Esophagus (tissue), 2 donors: ENCODE measurements around the gene SLC35D3. TPM values are rescaled to one million over a fixed set of nuclear protein-coding genes. Genes with fewer than 3 reads are reported as not detected.
"Not testable (repeated sequence)": the region's sequence is repeated elsewhere in the genome, so short reads cannot be mapped to it uniquely, and the experiment has no call there.

ENCODE experiments used
- H3K27ac ChIP-seq, 2 donors: one replicate each; pipeline ENCODE4 v1.5.1; 2013; ENCODE audit warnings: low read depth in 2 of 2, mild to moderate bottlenecking in 2 of 2, inconsistent platforms in 1 of 2, low read length in 1 of 2, moderate library complexity in 1 of 2
- H3K27me3 ChIP-seq, 2 donors: one replicate each; pipeline ENCODE4 v1.6.1; 2013; ENCODE audit warnings: low read length in 2 of 2, control low read depth in 1 of 2, mild to moderate bottlenecking in 1 of 2; ENCODE audit not compliant: insufficient read depth in 2 of 2, control insufficient read depth in 1 of 2
- H3K36me3 ChIP-seq, 2 donors: one replicate each; pipeline ENCODE4 v1.6.1; 2013; ENCODE audit warnings: low read length in 1 of 2; ENCODE audit not compliant: control insufficient read depth in 2 of 2, insufficient read depth in 2 of 2
- H3K4me1 ChIP-seq, 2 donors: one replicate each; pipeline ENCODE4 v1.6.1; 2013; ENCODE audit warnings: low read length in 1 of 2; ENCODE audit not compliant: control insufficient read depth in 2 of 2, insufficient read depth in 2 of 2
- H3K4me3 ChIP-seq, 2 donors: one replicate each; pipeline ENCODE4 v1.5.1; 2013; ENCODE audit warnings: low read length in 2 of 2, mild to moderate bottlenecking in 2 of 2, low read depth in 1 of 2, moderate library complexity in 1 of 2
- H3K9me3 ChIP-seq, 2 donors: one replicate each; pipeline ENCODE4 v1.6.1; 2013; ENCODE audit warnings: mild to moderate bottlenecking in 2 of 2, low read depth in 1 of 2, low read length in 1 of 2, moderate library complexity in 1 of 2; ENCODE audit not compliant: control insufficient read depth in 2 of 2, insufficient read depth in 1 of 2
- WGBS, 2 donors: extraction: QIAGEN DNeasy Blood & Tissue Kit; methylation state at CpG; one replicate each; pipeline ENCODE4 v1.1.7; 2013; 5-methylcytosine and 5-hydroxymethylcytosine counted together
- polyA plus RNA-seq, 2 donors: library from polyadenylated mRNA; stranded (reverse); fragments of 200-250 nt; gene quantifications; one replicate each; pipeline ENCODE4 v1.2.3, GENCODE V29; 2013
- donor health status: healthy with polysubstance abuse.
- donor health status: Bipolar disorder and iron deficiency.

SLC35D3 gene
- polyA plus RNA-seq, 2 donors = 0.02 TPM; not detected in 1

DNA sequence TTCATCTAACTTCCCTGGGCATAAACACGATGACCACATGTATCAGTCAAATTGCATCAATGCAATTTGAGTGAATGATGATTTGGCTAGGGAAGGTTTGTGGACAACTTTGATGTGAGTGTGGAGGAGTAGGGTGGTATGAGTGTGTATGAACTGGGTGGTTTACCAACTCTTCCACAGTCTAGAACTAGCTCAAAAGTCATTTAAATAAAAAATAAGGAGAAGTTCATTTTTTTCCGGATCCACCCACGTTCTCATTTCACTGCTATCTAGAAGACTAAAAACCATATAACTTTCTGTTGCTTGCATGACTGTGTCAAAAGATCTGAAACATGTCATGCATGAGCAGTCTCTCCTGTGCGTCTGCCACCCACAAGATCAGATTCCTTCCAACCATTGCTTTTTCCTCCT lies 23.6 kb downstream of the SLC35D3 start:
- Histone ChIP-seq H3K36me3 (no peaks in the 10 kb centered on the region), H3K9me3 (no peaks in the 10 kb centered on the region), H3K27me3 (peaks cover 0 to 4% of the 10 kb centered on the region in 2 donors), H3K4me3 (no peak overlapping the region), H3K27ac (no peak overlapping the region), H3K4me1 (no peaks in the 10 kb centered on the region)
- 77 to 79% methylated on average over 4 of the region's 4 CpGs for WGBS, 2 donors

DNA sequence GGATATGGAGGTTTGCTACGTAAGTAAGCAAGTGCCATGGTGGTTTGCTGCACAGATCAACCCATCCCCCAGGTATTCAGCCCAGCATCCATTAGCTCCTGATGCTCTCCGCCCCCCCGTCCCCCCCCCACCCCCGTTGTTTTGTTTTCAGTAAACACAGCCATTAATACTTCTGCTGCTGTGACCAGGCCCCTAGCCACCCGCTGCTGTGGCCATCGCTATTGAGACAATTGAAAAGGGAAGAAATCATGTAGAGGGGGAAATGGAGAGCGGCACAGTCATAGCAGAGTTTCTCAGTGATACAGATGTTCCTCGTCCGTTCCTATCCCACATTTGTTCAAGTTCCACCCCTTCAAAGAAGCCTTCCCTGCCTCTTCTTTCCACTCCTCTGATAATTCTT lies 24.9 kb downstream of the SLC35D3 start:
- H3K9me3 ChIP-seq = no peaks in the 10 kb centered on the region
- 56 to 70% methylated on average over 9 of the region's 9 CpGs for WGBS, 2 donors
- no peak overlapping the region for H3K4me3 ChIP-seq
- H3K27me3 ChIP-seq = peaks cover 0 to 4% of the 10 kb centered on the region in 2 donors
- no peaks in the 10 kb centered on the region for H3K36me3 ChIP-seq
- H3K4me1 ChIP-seq = no peaks in the 10 kb centered on the region
- H3K27ac ChIP-seq = no peak overlapping the region

DNA sequence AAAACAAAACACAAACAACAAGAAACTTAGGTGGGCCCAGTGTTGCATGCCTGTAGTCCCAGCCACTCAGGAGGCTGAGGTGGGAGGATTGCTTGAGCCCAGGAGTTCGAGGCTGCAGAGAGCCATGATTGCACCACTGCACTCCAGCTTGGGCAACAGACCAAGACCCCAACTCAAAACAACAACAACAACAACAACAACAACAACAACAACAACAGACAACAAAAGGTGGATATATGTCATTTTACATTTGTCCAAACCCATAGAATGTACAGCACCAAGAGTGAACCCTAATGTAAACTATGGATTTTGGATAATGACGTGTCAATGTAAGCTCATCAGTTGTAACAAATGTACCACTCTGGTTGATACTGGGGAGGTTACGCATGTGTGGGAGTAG lies 27.9 kb downstream of the SLC35D3 start:
- not testable (repeated sequence) for H3K36me3 ChIP-seq, H3K27ac ChIP-seq, H3K4me1 ChIP-seq, H3K9me3 ChIP-seq, H3K27me3 ChIP-seq, H3K4me3 ChIP-seq
- WGBS, 2 donors = 88 to 94% methylated on average over 3 of the region's 3 CpGs

DNA sequence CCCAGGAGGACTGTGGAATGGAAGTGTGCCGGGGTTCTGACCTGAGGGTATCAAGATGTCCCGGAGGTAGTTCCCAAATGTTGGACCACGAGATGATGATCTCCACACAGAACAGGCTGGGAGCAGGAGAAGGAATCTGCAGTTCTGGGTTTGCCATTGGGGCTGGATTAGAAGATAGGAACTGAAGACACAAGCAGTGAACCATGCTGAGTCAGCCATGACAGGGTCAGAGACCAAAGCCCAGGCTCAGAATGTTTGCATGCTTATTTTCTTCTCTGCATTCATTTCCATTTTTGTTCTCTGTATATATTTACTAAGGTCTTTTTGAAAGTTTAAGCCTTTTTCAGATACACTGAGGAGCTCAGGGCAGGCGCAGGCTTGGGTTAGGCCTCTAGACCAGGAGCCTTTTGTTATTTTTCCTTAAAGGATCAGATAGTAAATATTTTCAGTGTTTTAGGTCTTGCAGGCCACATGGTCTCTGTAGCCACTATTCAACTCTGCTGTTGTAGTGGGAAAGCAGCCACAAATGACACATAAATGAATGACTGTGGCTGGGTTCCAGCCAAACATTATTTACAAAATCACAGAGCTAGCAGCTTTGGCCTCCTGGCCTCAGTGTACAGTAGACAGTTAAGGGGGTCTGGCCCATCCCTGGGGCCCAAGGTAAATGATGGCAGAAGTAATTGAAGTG lies 28.5 kb downstream of the SLC35D3 start:
- Histone ChIP-seq H3K36me3 (no peaks in the 10 kb centered on the region), H3K4me1 (no peaks in the 10 kb centered on the region), H3K4me3 (no peak overlapping the region), H3K27me3 (peaks cover 0 to 2% of the 10 kb centered on the region in 2 donors), H3K27ac (no peak overlapping the region), H3K9me3 (no peaks in the 10 kb centered on the region)
- WGBS, 2 donors = 85 to 90% methylated on average over 4 of the region's 4 CpGs

DNA sequence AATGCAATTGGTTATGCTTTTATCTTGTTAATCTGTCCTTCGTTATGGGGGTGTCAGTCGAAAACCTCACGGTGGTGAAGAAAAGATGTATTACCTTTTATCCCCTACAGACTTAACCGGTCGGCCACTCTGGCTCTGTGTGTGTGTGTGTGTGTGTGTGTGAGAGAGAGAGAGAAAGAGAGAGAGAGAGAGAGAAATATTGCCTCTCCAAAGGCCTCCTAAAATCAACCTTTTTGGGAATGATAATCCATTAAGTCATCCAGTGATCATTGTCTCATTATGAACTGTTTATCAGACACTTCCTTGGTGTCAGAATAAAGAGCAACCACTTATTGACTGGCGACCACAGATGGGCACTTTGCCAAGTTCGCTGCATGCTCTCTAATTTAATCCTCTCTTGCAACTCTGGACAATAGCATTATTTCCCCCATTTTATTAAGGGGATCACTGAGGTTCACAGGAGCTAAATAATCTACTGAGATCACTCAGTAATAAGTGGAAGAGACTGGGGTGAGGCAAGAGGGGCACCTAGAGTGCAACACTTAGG lies 30.7 kb downstream of the SLC35D3 start:
- no peaks in the 10 kb centered on the region for H3K4me1 ChIP-seq
- WGBS, 2 donors = 58 to 68% methylated on average over 7 of the region's 7 CpGs
- H3K9me3 ChIP-seq = no peaks in the 10 kb centered on the region
- no peak overlapping the region for H3K4me3 ChIP-seq
- no peak overlapping the region for H3K27ac ChIP-seq
- no peaks in the 10 kb centered on the region for H3K36me3 ChIP-seq
- no peaks in the 10 kb centered on the region for H3K27me3 ChIP-seq

DNA sequence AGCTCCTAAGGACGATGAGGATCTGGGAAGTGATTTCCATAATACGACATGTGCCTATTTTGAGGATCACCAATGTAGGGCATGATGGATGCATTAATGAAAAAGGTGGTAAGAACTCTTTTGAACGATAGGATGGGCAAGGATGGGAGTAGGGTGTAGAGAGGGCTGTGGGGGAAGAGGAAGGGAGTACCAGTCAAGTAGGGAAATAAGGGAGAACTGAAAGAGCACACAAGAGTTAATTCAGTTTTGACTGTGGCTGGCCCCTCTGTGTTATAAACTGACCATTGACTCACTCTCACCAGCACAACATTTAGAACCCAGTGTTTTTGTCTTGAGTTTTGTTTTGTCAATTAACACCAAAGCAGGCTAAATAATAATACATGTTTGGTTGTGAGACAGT lies 33.0 kb downstream of the SLC35D3 start:
- 92% methylated on average over 3 of the region's 3 CpGs for WGBS, 2 donors
- no peaks in the 10 kb centered on the region for H3K36me3 ChIP-seq
- H3K27ac ChIP-seq = no peak overlapping the region
- no peaks in the 10 kb centered on the region for H3K9me3 ChIP-seq
- no peak overlapping the region for H3K4me3 ChIP-seq
- no peaks in the 10 kb centered on the region for H3K4me1 ChIP-seq
- H3K27me3 ChIP-seq = no peaks in the 10 kb centered on the region

DNA sequence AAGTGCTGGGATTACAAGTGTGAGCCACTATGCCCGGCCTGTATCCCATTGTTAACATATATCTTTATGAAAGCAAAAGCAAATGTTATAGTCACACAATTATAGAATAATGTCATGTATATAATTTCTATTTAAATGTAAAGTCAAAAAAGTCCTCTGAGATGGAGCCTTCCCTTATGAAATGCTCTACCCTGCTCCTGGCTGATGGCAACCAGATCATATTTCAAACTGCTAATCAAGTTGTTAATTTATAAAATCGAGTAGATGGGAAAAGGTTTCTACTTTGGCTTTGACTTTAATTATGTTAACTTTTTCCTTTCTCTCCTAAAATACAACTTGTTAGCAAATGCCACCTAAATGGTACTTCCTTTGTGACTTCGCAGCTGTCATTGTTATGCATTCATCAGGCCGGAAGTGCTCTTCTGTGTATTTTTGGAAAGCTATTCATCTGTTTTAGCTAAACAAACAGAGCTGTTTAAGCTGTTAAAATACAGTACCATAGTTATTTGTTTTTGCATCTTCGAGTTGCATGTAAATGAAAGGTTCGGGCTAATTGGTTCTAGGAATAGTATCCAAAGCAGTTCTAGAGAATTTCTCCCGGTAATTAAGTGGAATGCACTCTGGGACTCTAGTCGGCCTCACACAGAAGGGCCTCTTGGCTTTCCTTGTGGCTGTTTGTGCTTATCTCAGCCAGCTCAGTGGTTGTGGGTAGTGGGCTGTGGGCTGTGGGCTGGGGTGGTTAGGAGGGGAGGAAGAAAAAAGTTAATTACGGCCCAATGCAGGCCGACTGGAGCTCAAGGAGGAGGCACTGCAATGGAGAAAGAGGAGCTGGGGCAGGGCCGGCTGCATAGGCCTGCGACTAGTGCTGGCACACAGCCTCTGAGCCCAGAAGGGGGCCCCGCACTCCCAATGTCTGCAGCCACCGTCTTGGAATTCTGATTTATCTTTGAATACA lies 34.8 kb downstream of the SLC35D3 start:
- Histone ChIP-seq H3K27me3 (no peaks in the 10 kb centered on the region), H3K4me1 (no peaks in the 10 kb centered on the region), H3K36me3 (no peaks in the 10 kb centered on the region), H3K27ac (no peak overlapping the region), H3K9me3 (no peaks in the 10 kb centered on the region), H3K4me3 (no peak overlapping the region)
- WGBS, 2 donors = 68 to 70% methylated on average over 14 of the region's 14 CpGs

DNA sequence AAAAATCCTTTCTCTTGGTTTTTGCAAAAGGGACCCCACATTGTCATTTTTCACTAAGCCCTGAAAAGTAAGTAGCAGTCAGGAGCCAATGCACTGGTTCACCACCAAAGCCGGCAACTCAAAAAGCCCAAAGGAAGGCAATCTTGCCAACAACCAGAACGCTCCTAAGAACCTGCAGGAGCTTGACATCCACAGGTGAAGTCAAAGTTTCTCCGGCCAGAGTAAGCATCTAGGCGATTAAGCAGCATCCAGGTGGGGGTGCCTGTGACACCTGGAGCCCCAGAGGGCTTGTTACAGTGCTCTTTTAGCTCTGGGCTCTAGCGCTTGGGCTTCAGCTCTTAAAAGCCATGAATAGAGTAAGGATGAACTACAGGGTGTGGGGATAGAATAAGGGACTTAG lies 36.1 kb downstream of the SLC35D3 start:
- WGBS, 2 donors = 86 to 92% methylated on average over 5 of the region's 5 CpGs
- Histone ChIP-seq H3K9me3 (no peaks in the 10 kb centered on the region), H3K27ac (no peak overlapping the region), H3K4me1 (no peaks in the 10 kb centered on the region), H3K36me3 (no peaks in the 10 kb centered on the region), H3K4me3 (no peak overlapping the region), H3K27me3 (no peaks in the 10 kb centered on the region)

DNA sequence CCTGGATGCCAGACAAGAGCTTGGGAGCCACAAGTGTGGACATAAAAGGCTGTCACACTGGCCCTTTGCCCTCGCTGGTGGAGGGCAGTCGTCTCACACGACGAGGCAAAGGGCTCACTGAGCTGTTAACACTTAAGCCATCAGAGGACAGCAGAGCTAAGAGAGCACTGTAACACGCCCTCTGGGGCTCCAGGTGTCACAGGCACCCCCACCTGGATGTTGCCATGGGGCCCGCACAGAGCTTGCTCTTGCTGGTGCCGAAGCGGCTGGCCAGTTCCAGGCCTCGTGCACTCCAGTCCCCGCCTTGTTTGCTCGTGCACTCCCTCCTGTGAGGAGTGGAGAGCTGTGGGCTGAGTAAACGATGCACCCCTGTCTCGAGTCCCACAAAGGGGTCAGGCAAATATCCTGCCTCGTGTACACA lies 37.4 kb downstream of the SLC35D3 start:
- WGBS, 2 donors = 58 to 62% methylated on average over 14 of the region's 14 CpGs
- no peaks in the 10 kb centered on the region for H3K36me3 ChIP-seq
- H3K9me3 ChIP-seq = no peaks in the 10 kb centered on the region
- H3K27ac ChIP-seq = no peak overlapping the region
- no peaks in the 10 kb centered on the region for H3K27me3 ChIP-seq
- no peak overlapping the region for H3K4me3 ChIP-seq
- H3K4me1 ChIP-seq = no peaks in the 10 kb centered on the region
